Measurements from ENCODE around the gene LRRC27. TPM values are rescaled to one million over a fixed set of nuclear protein-coding genes. Genes with fewer than 3 reads are reported as not detected.

Gene LRRC27
- total RNA-seq, 1 donor: 13.4 TPM

- Histone ChIP-seq H3K27ac (ENCODE audit: low read depth, low read length) (no peak overlapping the region), H3K79me2 (ENCODE audit: insufficient read depth, low read length) (peaks cover 37% of the 10 kb centered on the region), H3K27me3 (ENCODE audit: insufficient read depth, low read length) (no peaks in the 10 kb centered on the region), H2AFZ (ENCODE audit: low read length) (no peak overlapping the region), H3K9me3 (ENCODE audit: low read depth, low read length) (no peaks in the 10 kb centered on the region), H3K4me3 (ENCODE audit: insufficient read depth, low read length) (no peak overlapping the region), H4K20me1 (ENCODE audit: insufficient read depth, low read length) (peaks cover 38% of the 10 kb centered on the region), H3K4me2 (ENCODE audit: insufficient read depth, low read length) (no peak overlapping the region), H3K36me3 (ENCODE audit: insufficient read depth, low read length) (no peaks in the 10 kb centered on the region), H3K4me1 (ENCODE audit: insufficient read depth, low read length) (peaks cover 5% of the 10 kb centered on the region)
- DNase-seq (ENCODE audit: insufficient read length, low spot score, missing footprints): no peak
- no peak for TF ChIP-seq CTCF (IDR thresholded peaks at IDR 0.05; ENCODE audit: extremely low read depth, low read depth, low read length)
Measured at GRCh38 chr10:132399117-132400035, 67.4 kb downstream of the LRRC27 start.

- Histone ChIP-seq H2AFZ (ENCODE audit: low read length) (no peak overlapping the region), H3K36me3 (ENCODE audit: insufficient read depth, low read length) (no peaks in the 10 kb centered on the region), H3K9me3 (ENCODE audit: low read depth, low read length) (no peaks in the 10 kb centered on the region), H3K4me1 (ENCODE audit: insufficient read depth, low read length) (peaks cover 5% of the 10 kb centered on the region), H3K27ac (ENCODE audit: low read depth, low read length) (no peak overlapping the region), H3K4me2 (ENCODE audit: insufficient read depth, low read length) (no peak overlapping the region), H3K79me2 (ENCODE audit: insufficient read depth, low read length) (peaks cover 37% of the 10 kb centered on the region), H3K27me3 (ENCODE audit: insufficient read depth, low read length) (no peaks in the 10 kb centered on the region), H4K20me1 (ENCODE audit: insufficient read depth, low read length) (peaks cover 38% of the 10 kb centered on the region), H3K4me3 (ENCODE audit: insufficient read depth, low read length) (no peak overlapping the region)
- TF ChIP-seq CTCF (IDR thresholded peaks at IDR 0.05; ENCODE audit: extremely low read depth, low read depth, low read length): no peak
- no peak for DNase-seq (ENCODE audit: insufficient read length, low spot score, missing footprints)
Measured at GRCh38 chr10:132400041-132400546, 68.1 kb downstream of the LRRC27 start.

GRCh38 chr10:132400547-132401151, 68.7 kb downstream of the LRRC27 start:
- peaks cover 5% of the 10 kb centered on the region for H3K4me1 ChIP-seq (ENCODE audit: insufficient read depth, low read length)
- no peak for TF ChIP-seq CTCF (IDR thresholded peaks at IDR 0.05; ENCODE audit: extremely low read depth, low read depth, low read length)
- no peak for DNase-seq (ENCODE audit: insufficient read length, low spot score, missing footprints)
- no peak overlapping the region for H3K4me2 ChIP-seq (ENCODE audit: insufficient read depth, low read length)
- H4K20me1 ChIP-seq (ENCODE audit: insufficient read depth, low read length): peaks cover 38% of the 10 kb centered on the region
- H2AFZ ChIP-seq (ENCODE audit: low read length): no peak overlapping the region
- H3K79me2 ChIP-seq (ENCODE audit: insufficient read depth, low read length): peaks cover 37% of the 10 kb centered on the region
- peaks cover 2% of the 10 kb centered on the region for H3K36me3 ChIP-seq (ENCODE audit: insufficient read depth, low read length)
- H3K9me3 ChIP-seq (ENCODE audit: low read depth, low read length): no peaks in the 10 kb centered on the region
- no peak overlapping the region for H3K27ac ChIP-seq (ENCODE audit: low read depth, low read length)
- H3K27me3 ChIP-seq (ENCODE audit: insufficient read depth, low read length): no peaks in the 10 kb centered on the region
- H3K4me3 ChIP-seq (ENCODE audit: insufficient read depth, low read length): no peak overlapping the region

Data from osteoblast (primary cell).